Gastrocnemius medialis (tissue), 4 donors: ENCODE data around the gene ELMO1.

Experiments
- CTCF ChIP-seq, 5 experiments: fragments of 450-650 bp in 3 of 5; fragments of 200-600 bp in 2 of 5; sonication (generic) in 2 of 5; IDR thresholded peaks in 4 of 5; conservative IDR thresholded peaks in 1 of 5; 1 replicate in 4 of 5; 2 replicates in 1 of 5; pipeline ENCODE4 v1.5.1; 2016 to 2019; ENCODE audit warnings: antibody characterized with exemption in 5 of 5, mild to moderate bottlenecking in 3 of 5, moderate library complexity in 3 of 5
- POLR2A ChIP-seq, 2 donors: fragments of 450-650 bp; IDR thresholded peaks; one replicate each; pipeline ENCODE4 v1.6.1; 2017; ENCODE audit warnings: antibody characterized with exemption in 2 of 2, mild to moderate bottlenecking in 2 of 2, moderate library complexity in 2 of 2

GRCh38 chr7:36946401-36946739, 502.3 kb downstream of the ELMO1 start:
- no peak for TF ChIP-seq CTCF (IDR thresholded peaks at IDR 0.05 in 4 of 5, conservative IDR thresholded peaks at IDR 0.05 in 1 of 5)
- TF ChIP-seq POLR2A (IDR thresholded peaks at IDR 0.05) = no peak
